K562 (cell line): ENCODE results near the gene ACER3. TPM values are rescaled to one million over a fixed set of nuclear protein-coding genes. Genes with fewer than 3 reads are reported as not detected.

Experiments
- FOXK2 ChIP-seq, 2 experiments: fragments of 450-650 bp; IDR thresholded peaks in 1 of 2; conservative IDR thresholded peaks in 1 of 2; 2 replicates each; pipeline ENCODE4 v1.6.1; 2016; ENCODE audit warnings: low read depth in 2 of 2, mild to moderate bottlenecking in 1 of 2
- FOXP1 ChIP-seq: sonication (generic); formaldehyde crosslinking; IDR thresholded peaks from 2 replicates; pipeline ENCODE4 v1.8.0; 2022; ENCODE audit warnings: mild to moderate bottlenecking, missing genetic modification reagents
- POLR2G ChIP-seq: fragments of 200-400 bp; formaldehyde crosslinking; IDR thresholded peaks from 2 replicates; pipeline ENCODE4 v1.6.1; 2017; ENCODE audit warnings: low read depth, mild to moderate bottlenecking, antibody characterized with exemption, low read length, moderate library complexity
- SMARCA5 ChIP-seq: fragments of 450-650 bp; IDR thresholded peaks from 2 replicates; pipeline ENCODE4 v1.6.1; 2016
- SRSF1 ChIP-seq: fragments of 200-400 bp; formaldehyde crosslinking; IDR thresholded peaks from 2 replicates; pipeline ENCODE4 v1.6.1; 2017; ENCODE audit warnings: mild to moderate bottlenecking, low read depth, low read length, moderate library complexity
- XRCC5 ChIP-seq: fragments of 200-400 bp; formaldehyde crosslinking; IDR thresholded peaks from 2 replicates; pipeline ENCODE4 v1.6.1; 2017; ENCODE audit warnings: low read depth, mild to moderate bottlenecking, low read length
- ZNF253 ChIP-seq: fragments of 250-450 bp; sonication (Bioruptor Pico); conservative IDR thresholded peaks from 2 replicates; pipeline ENCODE4 v1.6.1; 2021; ENCODE audit warnings: mild to moderate bottlenecking
- ZNF384 ChIP-seq: IDR thresholded peaks from 2 replicates; pipeline ENCODE4 v1.6.1; 2012; ENCODE audit warnings: low read depth, low read length, improper control_type of control experiment
- ZNF444 ChIP-seq: fragments of 250-450 bp; sonication (Bioruptor Pico); IDR thresholded peaks from 2 replicates; pipeline ENCODE4 v1.4.0; 2020; ENCODE audit warnings: mild to moderate bottlenecking, moderate library complexity
- polyA plus RNA-seq, 8 experiments: library from polyadenylated mRNA; depleted of rRNA in 4 of 8; stranded (reverse) in 5 of 8; unstranded in 3 of 8; fragments of >200 nt; fragmentation: Nextera tagmentation in 2 of 8; fragmentation: Illumina TruSeq in 1 of 8; extraction: Ambion mirVana in 2 of 8; extraction: Trizol in 1 of 8; gene quantifications; 2 replicates each; pipeline versions ENCODE4 v1.2.1 to v1.2.3, GENCODE V29; 2011 to 2014; ENCODE audit warnings: inconsistent platforms in 1 of 8, missing spikeins in 1 of 8
- total RNA-seq, 7 experiments: library from RNA; depleted of rRNA in 6 of 7; stranded (reverse); fragments of >200 nt in 6 of 7; fragmentation: Illumina TruSeq in 2 of 7; extraction: Trizol in 2 of 7; gene quantifications; 2 replicates each; pipeline versions ENCODE4 v1.2.1 to v1.2.3, GENCODE V29; 2011 to 2021; ENCODE audit warnings: low replicate concordance in 1 of 7
- TF ChIP-seq, protein P1 (sequence below): fragments of 250-450 bp; sonication (Bioruptor Pico); IDR thresholded peaks from 2 replicates; pipeline ENCODE4 v1.5.1; 2021; ENCODE audit warnings: mild to moderate bottlenecking
- TF ChIP-seq, protein P2 (sequence below): fragments of 150-350 bp; IDR thresholded peaks from 2 replicates; pipeline ENCODE4 v1.6.1; 2014; ENCODE audit warnings: low read depth, mild to moderate bottlenecking, low read length, borderline replicate concordance

The ACER3 gene
- total and polyA plus RNA-seq, 9 of the 15 experiments (the other 6 are each of a cell fraction or from before 2014, with no cell fraction given), result 2.0 to 23.8 (median 9.5) TPM

DNA sequence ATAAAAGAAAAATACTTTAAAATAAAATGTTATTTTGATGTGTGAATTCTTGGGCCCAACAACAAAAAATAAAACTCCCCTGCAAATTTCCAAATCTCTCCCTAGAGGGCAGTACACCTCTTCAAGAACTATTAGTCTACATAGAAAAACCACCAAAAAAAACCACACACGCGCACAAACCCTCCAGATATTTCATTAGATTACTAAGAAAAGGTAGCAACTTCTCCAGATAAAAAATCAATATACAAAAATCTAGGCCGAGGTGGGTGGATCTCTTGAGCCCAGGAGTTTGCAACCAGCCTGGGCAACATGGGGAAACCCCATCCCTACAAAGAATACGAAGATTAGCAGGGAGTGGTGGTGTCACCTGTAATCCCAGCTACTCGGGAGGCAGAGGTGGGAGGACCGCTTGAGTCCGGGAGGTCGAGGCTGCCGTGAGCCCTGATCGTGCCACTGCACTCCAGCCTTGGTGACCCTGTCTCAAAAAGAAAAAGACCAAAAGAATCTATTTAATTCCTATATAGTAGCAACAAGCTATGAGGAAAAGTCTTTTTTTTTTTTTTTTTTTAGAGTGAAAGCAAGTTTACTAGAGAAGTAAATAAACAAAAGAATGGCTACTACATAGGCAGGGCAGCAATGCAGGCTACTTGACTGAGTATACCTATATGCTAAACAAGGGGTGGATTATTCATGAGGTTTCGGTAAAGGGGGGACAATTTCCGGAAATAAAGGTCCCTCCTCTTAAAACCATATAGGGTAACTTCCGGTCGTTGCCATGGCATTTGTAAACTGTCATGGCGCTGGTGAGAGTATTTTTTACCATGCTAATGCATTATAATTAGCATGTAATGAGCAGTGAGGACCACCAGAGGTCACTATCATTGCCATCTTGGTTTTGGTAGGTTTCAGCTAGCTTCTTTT is 186.5 kb downstream of the ACER3 start (continued):
- peak in 1 of 2 experiments; percentile 34; a peak in 3 of 4 replicates for TF ChIP-seq FOXK2 (conservative IDR thresholded peaks at IDR 0.05 in 1 of 2, IDR thresholded peaks at IDR 0.05 in 1 of 2; ENCODE audit: low read depth in 2 of 2)
- TF ChIP-seq, protein P1, sequence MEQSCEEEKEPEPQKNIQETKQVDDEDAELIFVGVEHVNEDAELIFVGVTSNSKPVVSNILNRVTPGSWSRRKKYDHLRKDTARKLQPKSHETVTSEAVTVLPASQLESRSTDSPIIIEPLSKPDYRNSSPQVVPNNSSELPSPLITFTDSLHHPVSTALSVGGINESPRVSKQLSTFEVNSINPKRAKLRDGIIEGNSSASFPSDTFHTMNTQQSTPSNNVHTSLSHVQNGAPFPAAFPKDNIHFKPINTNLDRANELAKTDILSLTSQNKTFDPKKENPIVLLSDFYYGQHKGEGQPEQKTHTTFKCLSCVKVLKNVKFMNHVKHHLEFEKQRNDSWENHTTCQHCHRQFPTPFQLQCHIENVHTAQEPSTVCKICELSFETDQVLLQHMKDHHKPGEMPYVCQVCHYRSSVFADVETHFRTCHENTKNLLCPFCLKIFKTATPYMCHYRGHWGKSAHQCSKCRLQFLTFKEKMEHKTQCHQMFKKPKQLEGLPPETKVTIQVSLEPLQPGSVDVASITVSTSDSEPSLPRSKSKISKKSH, result no peak
- TF ChIP-seq, protein P2, sequence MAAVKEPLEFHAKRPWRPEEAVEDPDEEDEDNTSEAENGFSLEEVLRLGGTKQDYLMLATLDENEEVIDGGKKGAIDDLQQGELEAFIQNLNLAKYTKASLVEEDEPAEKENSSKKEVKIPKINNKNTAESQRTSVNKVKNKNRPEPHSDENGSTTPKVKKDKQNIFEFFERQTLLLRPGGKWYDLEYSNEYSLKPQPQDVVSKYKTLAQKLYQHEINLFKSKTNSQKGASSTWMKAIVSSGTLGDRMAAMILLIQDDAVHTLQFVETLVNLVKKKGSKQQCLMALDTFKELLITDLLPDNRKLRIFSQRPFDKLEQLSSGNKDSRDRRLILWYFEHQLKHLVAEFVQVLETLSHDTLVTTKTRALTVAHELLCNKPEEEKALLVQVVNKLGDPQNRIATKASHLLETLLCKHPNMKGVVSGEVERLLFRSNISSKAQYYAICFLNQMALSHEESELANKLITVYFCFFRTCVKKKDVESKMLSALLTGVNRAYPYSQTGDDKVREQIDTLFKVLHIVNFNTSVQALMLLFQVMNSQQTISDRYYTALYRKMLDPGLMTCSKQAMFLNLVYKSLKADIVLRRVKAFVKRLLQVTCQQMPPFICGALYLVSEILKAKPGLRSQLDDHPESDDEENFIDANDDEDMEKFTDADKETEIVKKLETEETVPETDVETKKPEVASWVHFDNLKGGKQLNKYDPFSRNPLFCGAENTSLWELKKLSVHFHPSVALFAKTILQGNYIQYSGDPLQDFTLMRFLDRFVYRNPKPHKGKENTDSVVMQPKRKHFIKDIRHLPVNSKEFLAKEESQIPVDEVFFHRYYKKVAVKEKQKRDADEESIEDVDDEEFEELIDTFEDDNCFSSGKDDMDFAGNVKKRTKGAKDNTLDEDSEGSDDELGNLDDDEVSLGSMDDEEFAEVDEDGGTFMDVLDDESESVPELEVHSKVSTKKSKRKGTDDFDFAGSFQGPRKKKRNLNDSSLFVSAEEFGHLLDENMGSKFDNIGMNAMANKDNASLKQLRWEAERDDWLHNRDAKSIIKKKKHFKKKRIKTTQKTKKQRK, result no peak
- peak; percentile 98 for TF ChIP-seq ZNF384
- TF ChIP-seq ZNF253 (CRISPR knock-in tag), result no peak
- TF ChIP-seq POLR2G, result no peak
- no peak for TF ChIP-seq SRSF1
- TF ChIP-seq FOXP1 (CRISPR knock-in tag), result no peak
- TF ChIP-seq XRCC5, result no peak
- TF ChIP-seq SMARCA5, result 0 out of 2 replicates have a peak, but pooled peaks have one; percentile 19
- TF ChIP-seq ZNF444 (CRISPR knock-in tag), result no peak
- TF ChIP-seq, all 486 proteins: peak for 41
